Lower lobe of right lung (tissue), 2 donors: ENCODE results near the gene HES5. TPM values are rescaled to one million over a fixed set of nuclear protein-coding genes. Genes with fewer than 3 reads are reported as not detected.
"Not testable (repeated sequence)": the region's sequence is repeated elsewhere in the genome, so short reads cannot be mapped to it uniquely, and the experiment has no call there.

Experiments
- ATAC-seq, 2 donors: fragments of 200-7000 bp; cut with Tn5 transposase; one replicate each; pipeline ENCODE4 v1.9.1; 2020 to 2022; ENCODE audit warnings: mild to moderate bottlenecking in 2 of 2, moderate library complexity in 2 of 2
- DNase-seq: peaks from one replicate; pipeline ENCODE4 v3.0.0-alpha.2; 2020
- H3K27ac ChIP-seq: fragments of 200-600 bp; one replicate; pipeline ENCODE4 v1.8.0; 2022
- H3K27me3 ChIP-seq: fragments of 200-600 bp; one replicate; pipeline ENCODE4 v1.8.0; 2022; ENCODE audit warnings: low read depth
- H3K36me3 ChIP-seq: fragments of 200-600 bp; one replicate; pipeline ENCODE4 v1.8.0; 2022; ENCODE audit warnings: mild to moderate bottlenecking
- H3K4me1 ChIP-seq: fragments of 200-600 bp; one replicate; pipeline ENCODE4 v1.8.0; 2022
- H3K4me3 ChIP-seq: fragments of 200-600 bp; one replicate; pipeline ENCODE4 v1.8.0; 2022; ENCODE audit warnings: mild to moderate bottlenecking
- H3K9me3 ChIP-seq: fragments of 200-600 bp; one replicate; pipeline ENCODE4 v1.8.0; 2022
- intact Hi-C: fragments of 100-400 bp; cut with DNase I; formaldehyde crosslinking; loops from one replicate; pipeline ENCODE4 v1.11.0; 2022
- long read RNA-seq: library from polyadenylated mRNA; unstranded; transcript quantifications from one replicate; pipeline ENCODE4 v2.0.0, GENCODE V29; 2021
- total RNA-seq: library from RNA; stranded (reverse); fragmentation: NEBNext Ultra II Directional; extraction: Animal tissue kit (Norgen Biotek cat#: 25700); gene quantifications from one replicate; pipeline ENCODE4 v1.2.1, GENCODE V29; 2021
- TF ChIP-seq, protein P1 (sequence below): fragments of 200-600 bp; IDR thresholded peaks from one replicate; pipeline ENCODE4 v1.8.0; 2022; ENCODE audit warnings: antibody characterized with exemption, mild to moderate bottlenecking
- donor health status: DM: no; HTN: yes; CAD: no; lungs with severe emphysema.

HES5 gene, protein sequence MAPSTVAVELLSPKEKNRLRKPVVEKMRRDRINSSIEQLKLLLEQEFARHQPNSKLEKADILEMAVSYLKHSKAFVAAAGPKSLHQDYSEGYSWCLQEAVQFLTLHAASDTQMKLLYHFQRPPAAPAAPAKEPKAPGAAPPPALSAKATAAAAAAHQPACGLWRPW
- total RNA-seq, result 1.5 TPM
- long read RNA-seq, partial matches to known transcripts, result 1 of 1 reads
- long read RNA-seq, other reads (novel, unspliced or antisense), result 0 of 1 reads

- Histone ChIP-seq H3K27me3 (peaks cover 59% of the 10 kb centered on the region), H3K9me3 (no peaks in the 10 kb centered on the region), H3K36me3 (no peaks in the 10 kb centered on the region), H3K4me1 (peaks cover 67% of the 10 kb centered on the region), H3K27ac (peak within 1 kb of the TSS; percentile 41), H3K4me3 (peak within 1 kb of the TSS; percentile 51)
- intact Hi-C loops, result no loop called here
- DNase-seq (no peak), ATAC-seq (peak; percentile 5 to 19)
- TF ChIP-seq, protein P1, sequence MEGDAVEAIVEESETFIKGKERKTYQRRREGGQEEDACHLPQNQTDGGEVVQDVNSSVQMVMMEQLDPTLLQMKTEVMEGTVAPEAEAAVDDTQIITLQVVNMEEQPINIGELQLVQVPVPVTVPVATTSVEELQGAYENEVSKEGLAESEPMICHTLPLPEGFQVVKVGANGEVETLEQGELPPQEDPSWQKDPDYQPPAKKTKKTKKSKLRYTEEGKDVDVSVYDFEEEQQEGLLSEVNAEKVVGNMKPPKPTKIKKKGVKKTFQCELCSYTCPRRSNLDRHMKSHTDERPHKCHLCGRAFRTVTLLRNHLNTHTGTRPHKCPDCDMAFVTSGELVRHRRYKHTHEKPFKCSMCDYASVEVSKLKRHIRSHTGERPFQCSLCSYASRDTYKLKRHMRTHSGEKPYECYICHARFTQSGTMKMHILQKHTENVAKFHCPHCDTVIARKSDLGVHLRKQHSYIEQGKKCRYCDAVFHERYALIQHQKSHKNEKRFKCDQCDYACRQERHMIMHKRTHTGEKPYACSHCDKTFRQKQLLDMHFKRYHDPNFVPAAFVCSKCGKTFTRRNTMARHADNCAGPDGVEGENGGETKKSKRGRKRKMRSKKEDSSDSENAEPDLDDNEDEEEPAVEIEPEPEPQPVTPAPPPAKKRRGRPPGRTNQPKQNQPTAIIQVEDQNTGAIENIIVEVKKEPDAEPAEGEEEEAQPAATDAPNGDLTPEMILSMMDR, result no peak
Observed at GRCh38 chr1:2529784-2530512, at the start of gene HES5. Gene HES5 (minus strand): TSS chr1:2530263. CDS start chr1:2530164, 99 bp downstream.

- no peak overlapping the region for H3K4me3 ChIP-seq
- H3K4me1 ChIP-seq, result peaks cover 43% of the 10 kb centered on the region
- H3K9me3 ChIP-seq, result no peaks in the 10 kb centered on the region
- no peaks in the 10 kb centered on the region for H3K27me3 ChIP-seq
- no peaks in the 10 kb centered on the region for H3K36me3 ChIP-seq
- peak overlapping the region; percentile 76 for H3K27ac ChIP-seq
- intact Hi-C loops, result no loop called here
- TF ChIP-seq, protein P1, result no peak
- DNase-seq, result no peak
- ATAC-seq, result no peak
Observed at GRCh38 chr1:2578758-2579118, 48.7 kb upstream of the HES5 start.

- peak overlapping the region; percentile 76 for H3K27ac ChIP-seq
- intact Hi-C loops, result not testable (repeated sequence)
- DNase-seq, result peak; percentile 48
Observed at GRCh38 chr1:2577565-2578075, 47.6 kb upstream of the HES5 start.

DNA sequence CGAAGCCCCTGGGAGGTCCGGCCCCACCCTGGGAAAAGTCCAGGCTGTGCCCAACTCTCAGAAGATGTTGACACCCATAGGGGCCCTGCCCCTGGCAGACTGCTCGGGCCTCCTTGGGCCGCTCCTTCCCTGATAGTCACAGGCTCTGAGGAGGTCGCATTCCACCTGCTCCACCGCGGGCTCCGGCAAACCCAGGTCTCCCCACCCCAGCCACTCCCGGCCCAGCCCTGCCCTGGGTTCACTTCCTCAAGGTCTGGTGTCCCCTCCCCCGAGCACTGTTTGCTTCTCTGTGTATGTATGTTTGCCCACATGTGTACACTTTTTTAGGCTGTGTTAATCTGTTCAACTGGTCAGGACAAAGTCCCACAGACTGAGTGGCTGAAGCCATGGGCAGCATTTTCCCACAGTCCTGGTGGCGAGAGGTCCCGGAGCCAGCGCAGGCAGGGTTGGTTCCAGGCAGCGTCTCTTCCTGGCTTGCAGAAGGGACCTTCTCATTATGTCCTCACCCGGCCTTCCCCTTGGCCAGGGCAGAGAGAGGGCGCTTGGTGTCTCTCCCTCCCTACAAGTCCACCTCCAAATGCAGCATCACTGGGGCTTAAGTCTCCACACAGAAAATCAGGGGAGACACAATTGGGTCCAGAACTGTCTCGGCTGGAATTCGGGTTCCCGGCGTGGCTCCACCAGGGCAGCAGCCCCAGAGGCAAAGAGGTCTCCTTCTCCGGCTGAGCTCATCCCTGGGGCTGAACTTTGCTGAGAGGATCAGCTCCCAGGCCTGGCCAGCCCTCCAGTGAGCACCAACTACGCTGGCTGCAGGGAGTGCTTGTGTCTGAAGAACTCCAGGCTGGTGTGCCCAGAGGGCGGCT is 46.0 kb upstream of the HES5 start:
- ATAC-seq (peak; percentile 24 to 63), DNase-seq (peak; percentile 74)
- Histone ChIP-seq H3K9me3 (no peaks in the 10 kb centered on the region), H3K27me3 (no peaks in the 10 kb centered on the region), H3K27ac (peak overlapping the region; percentile 73), H3K4me3 (no peak overlapping the region), H3K36me3 (no peaks in the 10 kb centered on the region), H3K4me1 (peaks cover 36% of the 10 kb centered on the region)
- TF ChIP-seq, protein P1, result no peak
- intact Hi-C loops, result no loop called here

More at GRCh38 chr1:2577565-2578075, 47.6 kb upstream of the HES5 start:
- not testable (repeated sequence) for H3K9me3 ChIP-seq, H3K36me3 ChIP-seq, H3K27me3 ChIP-seq
- ATAC-seq, result peak; percentile 3 to 4
- H3K4me3 ChIP-seq, result peak overlapping the region; percentile 31
- H3K4me1 ChIP-seq, result peaks cover 36% of the 10 kb centered on the region

DNA sequence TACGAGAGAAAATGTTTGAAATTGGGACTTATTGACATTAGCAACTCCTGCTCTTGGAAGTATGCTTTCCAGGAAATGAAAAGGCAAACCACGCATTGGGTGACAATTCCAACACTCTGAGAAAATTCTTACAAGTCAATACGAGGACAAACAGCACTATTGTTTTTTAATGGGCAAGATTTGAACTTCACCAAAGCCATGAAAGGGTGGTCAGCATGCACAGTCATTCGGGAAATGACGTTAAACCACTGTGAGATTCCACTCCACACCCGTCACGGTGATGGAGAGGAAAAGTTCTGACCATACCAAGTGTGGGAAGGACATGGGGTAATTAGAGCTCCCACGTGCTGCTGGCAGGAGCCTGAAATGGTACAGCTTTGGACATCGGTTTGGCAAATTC is 44.3 kb upstream of the HES5 start:
- peaks cover 36% of the 10 kb centered on the region for H3K4me1 ChIP-seq
- no peak overlapping the region for H3K27ac ChIP-seq
- H3K4me3 ChIP-seq, result no peak overlapping the region
- DNase-seq (no peak), ATAC-seq (no peak)
- TF ChIP-seq, protein P1, result no peak
- intact Hi-C loops, result no loop called here
- H3K27me3 ChIP-seq, result no peaks in the 10 kb centered on the region
- no peaks in the 10 kb centered on the region for H3K36me3 ChIP-seq
- H3K9me3 ChIP-seq, result no peaks in the 10 kb centered on the region
